ENCODE data around the gene F2RL3. TPM values are rescaled to one million over a fixed set of nuclear protein-coding genes. Genes with fewer than 3 reads are reported as not detected.

The F2RL3 gene
- total RNA-seq, 1 donor from 2014 or later, result not detected

DNA sequence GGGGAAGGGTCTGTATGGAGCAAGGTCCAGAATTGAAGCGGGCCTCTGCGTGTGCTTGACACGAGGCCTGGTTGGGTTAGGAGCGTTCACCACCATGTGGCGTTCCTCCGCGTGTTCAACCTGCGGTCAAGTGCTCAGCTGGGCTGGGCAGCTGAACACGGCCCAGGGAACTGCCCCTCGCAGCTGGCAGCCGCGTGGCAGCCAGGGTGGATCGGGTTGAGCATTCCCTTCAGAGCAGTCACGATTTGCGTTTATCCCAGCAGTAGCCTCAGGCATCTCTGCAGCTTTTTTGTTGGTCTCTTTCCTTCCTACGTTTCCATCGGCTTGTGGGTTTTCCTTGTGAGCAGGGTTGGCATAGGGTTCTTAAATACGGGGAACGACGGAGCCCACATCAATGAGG, 28.7 kb upstream of the F2RL3 start:
- Mint-ChIP-seq H3K4me1 (ENCODE audit: unreplicated experiment) (no peaks in the 10 kb centered on the region), H3K4me3 (no peak overlapping the region), H3K9me3 (no peaks in the 10 kb centered on the region), H3K27ac (no peak overlapping the region), H3K36me3 (peaks cover 7% of the 10 kb centered on the region), H3K27me3 (no peaks in the 10 kb centered on the region)
- TF ChIP-seq, protein P1, sequence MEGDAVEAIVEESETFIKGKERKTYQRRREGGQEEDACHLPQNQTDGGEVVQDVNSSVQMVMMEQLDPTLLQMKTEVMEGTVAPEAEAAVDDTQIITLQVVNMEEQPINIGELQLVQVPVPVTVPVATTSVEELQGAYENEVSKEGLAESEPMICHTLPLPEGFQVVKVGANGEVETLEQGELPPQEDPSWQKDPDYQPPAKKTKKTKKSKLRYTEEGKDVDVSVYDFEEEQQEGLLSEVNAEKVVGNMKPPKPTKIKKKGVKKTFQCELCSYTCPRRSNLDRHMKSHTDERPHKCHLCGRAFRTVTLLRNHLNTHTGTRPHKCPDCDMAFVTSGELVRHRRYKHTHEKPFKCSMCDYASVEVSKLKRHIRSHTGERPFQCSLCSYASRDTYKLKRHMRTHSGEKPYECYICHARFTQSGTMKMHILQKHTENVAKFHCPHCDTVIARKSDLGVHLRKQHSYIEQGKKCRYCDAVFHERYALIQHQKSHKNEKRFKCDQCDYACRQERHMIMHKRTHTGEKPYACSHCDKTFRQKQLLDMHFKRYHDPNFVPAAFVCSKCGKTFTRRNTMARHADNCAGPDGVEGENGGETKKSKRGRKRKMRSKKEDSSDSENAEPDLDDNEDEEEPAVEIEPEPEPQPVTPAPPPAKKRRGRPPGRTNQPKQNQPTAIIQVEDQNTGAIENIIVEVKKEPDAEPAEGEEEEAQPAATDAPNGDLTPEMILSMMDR (conservative IDR thresholded peaks at IDR 0.05), result no peak
- no peak for DNase-seq (ENCODE audit: extremely low spot score, unreplicated experiment)

DNA sequence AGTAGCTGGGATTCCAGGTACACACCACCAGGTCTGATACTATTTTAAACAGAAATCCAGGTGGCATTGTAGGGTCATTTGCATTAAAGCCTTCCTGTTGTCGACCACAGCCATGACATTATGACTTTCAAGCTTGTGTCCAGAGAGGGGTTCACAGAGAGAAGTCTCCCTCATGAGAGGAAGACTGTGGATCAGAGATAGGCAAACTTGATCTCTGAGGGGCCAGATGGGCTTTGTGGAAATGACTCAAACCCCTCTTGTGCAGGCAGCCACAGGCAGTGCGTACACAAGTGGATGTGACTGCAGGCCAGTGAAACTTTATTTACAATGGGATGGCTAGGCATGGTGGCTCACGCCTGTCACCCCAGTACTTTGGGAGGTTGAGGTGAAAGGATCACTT, 27.8 kb upstream of the F2RL3 start:
- no peaks in the 10 kb centered on the region for H3K9me3 Mint-ChIP-seq
- no peaks in the 10 kb centered on the region for H3K27me3 Mint-ChIP-seq
- H3K4me1 Mint-ChIP-seq (ENCODE audit: unreplicated experiment), result no peaks in the 10 kb centered on the region
- H3K36me3 Mint-ChIP-seq, result peaks cover 7% of the 10 kb centered on the region
- DNase-seq (ENCODE audit: extremely low spot score, unreplicated experiment), result no peak
- no peak overlapping the region for H3K4me3 Mint-ChIP-seq
- no peak overlapping the region for H3K27ac Mint-ChIP-seq
- TF ChIP-seq, protein P1 (conservative IDR thresholded peaks at IDR 0.05), result no peak

DNA sequence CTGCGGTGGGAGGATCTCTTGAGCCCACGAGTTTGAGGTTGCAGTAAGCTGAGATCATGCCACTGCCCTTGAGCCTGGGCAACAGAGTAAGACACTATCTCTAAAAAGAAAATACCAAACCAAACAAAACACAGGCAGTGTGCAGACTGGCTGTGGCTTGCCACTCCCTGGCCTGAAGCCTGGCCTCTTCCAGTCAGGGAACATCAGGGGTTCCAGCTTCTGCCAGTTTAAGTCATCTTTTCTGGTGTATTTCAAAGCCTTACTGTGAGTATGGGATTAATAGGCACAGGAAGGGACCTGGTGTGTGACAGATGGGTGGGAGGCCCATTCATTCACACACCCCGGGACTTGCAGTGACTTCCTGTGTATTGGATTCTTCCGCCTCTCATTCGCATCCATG, 27.0 kb upstream of the F2RL3 start:
- Mint-ChIP-seq H3K27me3 (no peaks in the 10 kb centered on the region), H3K9me3 (no peaks in the 10 kb centered on the region), H3K4me1 (ENCODE audit: unreplicated experiment) (no peaks in the 10 kb centered on the region), H3K27ac (no peak overlapping the region), H3K36me3 (peaks cover 7% of the 10 kb centered on the region), H3K4me3 (no peak overlapping the region)
- TF ChIP-seq, protein P1 (conservative IDR thresholded peaks at IDR 0.05), result no peak
- no peak for DNase-seq (ENCODE audit: extremely low spot score, unreplicated experiment)

DNA sequence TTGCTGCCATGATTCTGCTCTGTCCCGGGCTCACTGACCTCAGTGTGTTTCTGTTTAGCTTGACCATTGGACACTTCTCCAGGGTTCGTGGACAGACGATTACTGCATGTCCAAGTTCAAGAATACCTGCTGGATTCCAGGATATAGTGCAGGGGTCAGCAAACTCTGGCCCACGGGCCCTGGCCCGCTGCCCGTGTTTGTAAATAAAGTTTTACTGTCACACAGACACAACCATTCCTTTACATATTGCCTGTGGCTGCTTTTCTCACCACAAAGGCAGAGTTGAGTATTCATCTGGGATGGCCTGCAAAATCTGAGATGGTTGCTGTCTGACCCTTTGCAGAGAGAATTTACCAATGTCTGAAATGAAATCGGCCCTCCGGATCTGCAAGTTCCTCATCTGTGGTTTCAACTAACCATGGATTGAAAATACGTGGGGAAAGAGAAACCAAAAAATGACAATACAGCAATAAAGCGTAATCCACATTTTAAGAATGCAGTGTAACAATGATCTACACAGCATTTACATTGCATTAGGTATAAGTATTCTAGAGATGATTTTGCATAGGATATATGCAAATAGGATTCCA, 25.9 kb upstream of the F2RL3 start:
- Mint-ChIP-seq H3K9me3 (no peaks in the 10 kb centered on the region), H3K27ac (no peak overlapping the region), H3K27me3 (no peaks in the 10 kb centered on the region), H3K36me3 (peaks cover 7% of the 10 kb centered on the region), H3K4me1 (ENCODE audit: unreplicated experiment) (no peaks in the 10 kb centered on the region), H3K4me3 (no peak overlapping the region)
- TF ChIP-seq, protein P1 (conservative IDR thresholded peaks at IDR 0.05), result no peak
- no peak for DNase-seq (ENCODE audit: extremely low spot score, unreplicated experiment)

DNA sequence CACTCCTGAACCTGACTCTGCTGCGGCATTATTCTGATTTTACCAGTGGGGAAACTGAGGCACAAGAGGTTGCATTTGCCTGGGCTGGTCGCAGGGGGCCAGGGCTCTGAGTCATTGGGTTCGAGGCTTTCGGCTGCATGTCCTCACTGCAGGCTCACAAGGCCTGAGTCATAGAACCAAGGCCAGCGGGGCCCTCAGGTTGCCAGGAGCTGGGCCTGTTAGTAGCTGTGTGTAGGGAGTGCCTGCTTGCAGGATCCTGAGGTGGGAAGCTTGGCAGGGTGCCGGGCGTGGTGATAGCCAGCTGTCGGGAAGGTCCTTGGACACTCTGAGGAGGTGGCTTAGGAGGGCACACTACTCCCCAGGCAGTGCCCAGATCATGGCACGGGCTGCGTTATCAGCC, 21.6 kb upstream of the F2RL3 start:
- TF ChIP-seq, protein P1 (conservative IDR thresholded peaks at IDR 0.05), result no peak
- Mint-ChIP-seq H3K4me3 (no peak overlapping the region), H3K27ac (no peak overlapping the region), H3K27me3 (no peaks in the 10 kb centered on the region), H3K4me1 (ENCODE audit: unreplicated experiment) (no peaks in the 10 kb centered on the region), H3K9me3 (no peaks in the 10 kb centered on the region), H3K36me3 (peaks cover 7% of the 10 kb centered on the region)
- DNase-seq (ENCODE audit: extremely low spot score, unreplicated experiment), result no peak

Measured in type B pancreatic cell (in vitro differentiated cells).